ENCODE data around the gene INF2.

The INF2 gene

GRCh38 chr14:104673481-104673880 is 15.9 kb upstream of the INF2 start:
- Mint-ChIP-seq H3K36me3 (ENCODE audit: low read depth) (no peaks in the 10 kb centered on the region), H3K27ac (no peak overlapping the region), H3K4me3 (no peak overlapping the region), H3K9me3 (peaks cover 11% of the 10 kb centered on the region), H3K27me3 (ENCODE audit: low read depth, poor library complexity) (peaks cover 23% of the 10 kb centered on the region), H3K4me1 (peaks cover 33% of the 10 kb centered on the region)
- no peak for DNase-seq
- no peak for TF ChIP-seq CTCF (IDR thresholded peaks at IDR 0.05)

- Mint-ChIP-seq H3K27ac (no peak overlapping the region), H3K4me3 (no peak overlapping the region), H3K36me3 (ENCODE audit: low read depth) (no peaks in the 10 kb centered on the region), H3K27me3 (ENCODE audit: low read depth, poor library complexity) (peaks cover 20% of the 10 kb centered on the region), H3K4me1 (peaks cover 45% of the 10 kb centered on the region), H3K9me3 (peaks cover 11% of the 10 kb centered on the region)
- TF ChIP-seq CTCF (IDR thresholded peaks at IDR 0.05): no peak
- no peak for DNase-seq
Measured at GRCh38 chr14:104675447-104675846, 14.0 kb upstream of the INF2 start.

GRCh38 chr14:104676130-104676693 is 13.2 kb upstream of the INF2 start:
- TF ChIP-seq CTCF (IDR thresholded peaks at IDR 0.05): no peak
- H3K4me3 Mint-ChIP-seq: no peak overlapping the region

GRCh38 chr14:104676694-104677511 is 12.5 kb upstream of the INF2 start:
- no peak for TF ChIP-seq CTCF (IDR thresholded peaks at IDR 0.05)
- DNase-seq: peak; percentile 55
- peak overlapping the region; percentile 78 for H3K4me3 Mint-ChIP-seq
- peak overlapping the region; percentile 90 for H3K27ac Mint-ChIP-seq
- no peaks in the 10 kb centered on the region for H3K36me3 Mint-ChIP-seq (ENCODE audit: low read depth)
- H3K27me3 Mint-ChIP-seq (ENCODE audit: low read depth, poor library complexity): peaks cover 13% of the 10 kb centered on the region
- H3K4me1 Mint-ChIP-seq: peaks cover 59% of the 10 kb centered on the region
- H3K9me3 Mint-ChIP-seq: peaks cover 8% of the 10 kb centered on the region

More at GRCh38 chr14:104676130-104676693, 13.2 kb upstream of the INF2 start:
- peaks cover 8% of the 10 kb centered on the region for H3K9me3 Mint-ChIP-seq
- no peak for DNase-seq
- no peaks in the 10 kb centered on the region for H3K36me3 Mint-ChIP-seq (ENCODE audit: low read depth)
- peaks cover 52% of the 10 kb centered on the region for H3K4me1 Mint-ChIP-seq
- H3K27ac Mint-ChIP-seq: no peak overlapping the region
- peaks cover 19% of the 10 kb centered on the region for H3K27me3 Mint-ChIP-seq (ENCODE audit: low read depth, poor library complexity)

GRCh38 chr14:104677512-104678332 is 11.7 kb upstream of the INF2 start:
- Mint-ChIP-seq H3K27me3 (ENCODE audit: low read depth, poor library complexity) (peaks cover 13% of the 10 kb centered on the region), H3K4me1 (peaks cover 63% of the 10 kb centered on the region), H3K27ac (peak overlapping the region; percentile 36), H3K4me3 (peak overlapping the region; percentile 70), H3K36me3 (ENCODE audit: low read depth) (no peaks in the 10 kb centered on the region), H3K9me3 (peaks cover 3% of the 10 kb centered on the region)
- no peak for TF ChIP-seq CTCF (IDR thresholded peaks at IDR 0.05)
- DNase-seq: peak; percentile 76

Data from nephron progenitor cell (in vitro differentiated cells).